ENCODE measurements around the gene ATP5PO. TPM values are rescaled to one million over a fixed set of nuclear protein-coding genes. Genes with fewer than 3 reads are reported as not detected.

The ATP5PO gene
- total RNA-seq, 2 experiments from 2014 or later, result 210 to 227 TPM

- no peak overlapping the region for H3K4me2 ChIP-seq (ENCODE audit: low read length)
- intact Hi-C loops (cut with micrococcal nuclease; ENCODE audit: unreplicated experiment), result no loop called here
- no peaks in the 10 kb centered on the region for H3K9me3 ChIP-seq (ENCODE audit: low read length)
- no peak overlapping the region for H3K4me3 ChIP-seq (ENCODE audit: low read depth, low read length, poor library complexity, severe bottlenecking)
- H3K36me3 ChIP-seq (ENCODE audit: insufficient read depth, low read length), result peaks cover 71% of the 10 kb centered on the region
- H3K9me2 ChIP-seq (ENCODE audit: insufficient read depth, low read length), result no peaks in the 10 kb centered on the region
- H2AFZ ChIP-seq (ENCODE audit: low read length), result no peak overlapping the region
- CTCF ChIA-PET (ENCODE audit: unreplicated experiment), result no interaction called here
- no peak for DNase-seq (ENCODE audit: low spot score)
- POLR2A ChIA-PET, result no interaction called here
- no peaks in the 10 kb centered on the region for H4K20me1 ChIP-seq (ENCODE audit: insufficient read depth, low read length)
- BruUV-seq (replicated peaks), result no TSS peak
- TF ChIP-seq, protein P1, sequence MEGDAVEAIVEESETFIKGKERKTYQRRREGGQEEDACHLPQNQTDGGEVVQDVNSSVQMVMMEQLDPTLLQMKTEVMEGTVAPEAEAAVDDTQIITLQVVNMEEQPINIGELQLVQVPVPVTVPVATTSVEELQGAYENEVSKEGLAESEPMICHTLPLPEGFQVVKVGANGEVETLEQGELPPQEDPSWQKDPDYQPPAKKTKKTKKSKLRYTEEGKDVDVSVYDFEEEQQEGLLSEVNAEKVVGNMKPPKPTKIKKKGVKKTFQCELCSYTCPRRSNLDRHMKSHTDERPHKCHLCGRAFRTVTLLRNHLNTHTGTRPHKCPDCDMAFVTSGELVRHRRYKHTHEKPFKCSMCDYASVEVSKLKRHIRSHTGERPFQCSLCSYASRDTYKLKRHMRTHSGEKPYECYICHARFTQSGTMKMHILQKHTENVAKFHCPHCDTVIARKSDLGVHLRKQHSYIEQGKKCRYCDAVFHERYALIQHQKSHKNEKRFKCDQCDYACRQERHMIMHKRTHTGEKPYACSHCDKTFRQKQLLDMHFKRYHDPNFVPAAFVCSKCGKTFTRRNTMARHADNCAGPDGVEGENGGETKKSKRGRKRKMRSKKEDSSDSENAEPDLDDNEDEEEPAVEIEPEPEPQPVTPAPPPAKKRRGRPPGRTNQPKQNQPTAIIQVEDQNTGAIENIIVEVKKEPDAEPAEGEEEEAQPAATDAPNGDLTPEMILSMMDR (conservative IDR thresholded peaks at IDR 0.05; ENCODE audit: low read length), result no peak
- no peak for TF ChIP-seq EZH2phosphoT487 (IDR thresholded peaks at IDR 0.05; ENCODE audit: borderline replicate concordance, low read depth, low read length)
- no peaks in the 10 kb centered on the region for H3K4me1 ChIP-seq (ENCODE audit: insufficient read depth, low read length, poor library complexity, severe bottlenecking)
- no peaks in the 10 kb centered on the region for H3K79me2 ChIP-seq (ENCODE audit: insufficient read depth, low read depth, low read length)
- no peak overlapping the region for H3K27ac ChIP-seq (ENCODE audit: low read depth, low read length, poor library complexity, severe bottlenecking)
Measured at GRCh38 chr21:33902349-33902748, 13.3 kb downstream of the ATP5PO start.

DNA sequence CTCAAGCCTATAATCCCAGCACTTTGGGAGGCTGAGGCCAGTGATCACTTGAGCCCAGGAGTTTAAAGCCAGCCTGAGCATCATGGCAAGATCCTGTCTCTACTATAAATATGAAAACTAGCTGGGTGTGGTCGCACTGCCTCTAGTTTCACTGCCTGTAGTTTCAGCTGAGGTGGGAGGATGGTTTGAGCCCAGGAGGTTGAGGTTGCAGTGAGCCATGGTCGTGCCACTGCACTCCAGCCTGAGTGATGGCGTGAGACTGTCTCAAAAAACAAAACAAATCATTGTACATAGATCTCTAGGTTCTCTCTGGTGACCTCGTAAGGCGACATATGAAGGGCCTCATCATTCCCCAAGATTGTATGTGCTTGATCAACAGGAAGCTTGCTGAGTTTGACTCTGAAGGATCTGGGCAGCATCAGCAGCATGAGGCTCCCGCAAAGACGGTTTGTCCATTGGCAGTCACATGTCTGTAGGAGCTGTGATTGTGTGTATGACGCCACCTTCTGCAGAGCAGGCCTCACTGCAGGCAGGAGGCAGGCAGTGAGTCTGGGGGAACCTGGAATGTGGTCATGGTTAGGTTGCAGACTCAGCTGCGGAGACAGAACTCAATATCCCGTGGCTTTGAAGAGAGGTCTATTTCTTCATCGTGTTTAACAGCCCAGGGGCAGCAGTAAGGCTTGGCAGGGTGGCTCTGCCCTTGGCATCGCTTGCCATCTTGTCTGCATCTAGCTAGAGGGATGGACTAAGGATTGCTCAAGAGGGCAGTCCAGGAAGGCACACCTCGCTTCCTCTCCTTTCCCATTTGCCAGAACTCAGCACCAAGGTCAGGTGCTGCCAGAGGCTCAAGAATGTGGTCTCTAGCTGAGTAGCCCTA is 14.0 kb downstream of the ATP5PO start:
- no peak overlapping the region for H3K27ac ChIP-seq (ENCODE audit: low read depth, low read length, poor library complexity, severe bottlenecking)
- no peaks in the 10 kb centered on the region for H4K20me1 ChIP-seq (ENCODE audit: insufficient read depth, low read length)
- no TSS peak for BruUV-seq (replicated peaks)
- H2AFZ ChIP-seq (ENCODE audit: low read length), result no peak overlapping the region
- no peaks in the 10 kb centered on the region for H3K79me2 ChIP-seq (ENCODE audit: insufficient read depth, low read depth, low read length)
- no peak overlapping the region for H3K4me3 ChIP-seq (ENCODE audit: low read depth, low read length, poor library complexity, severe bottlenecking)
- DNase-seq (ENCODE audit: low spot score), result peak; percentile 24
- CTCF ChIA-PET (ENCODE audit: unreplicated experiment), result no interaction called here
- H3K9me2 ChIP-seq (ENCODE audit: insufficient read depth, low read length), result no peaks in the 10 kb centered on the region
- TF ChIP-seq EZH2phosphoT487 (IDR thresholded peaks at IDR 0.05; ENCODE audit: borderline replicate concordance, low read depth, low read length), result no peak
- TF ChIP-seq, protein P1 (conservative IDR thresholded peaks at IDR 0.05; ENCODE audit: low read length), result peak; percentile 57
- H3K4me1 ChIP-seq (ENCODE audit: insufficient read depth, low read length, poor library complexity, severe bottlenecking), result no peaks in the 10 kb centered on the region
- POLR2A ChIA-PET, result no interaction called here
- intact Hi-C loops (cut with micrococcal nuclease; ENCODE audit: unreplicated experiment), result no loop called here
- H3K9me3 ChIP-seq (ENCODE audit: low read length), result no peaks in the 10 kb centered on the region
- H3K4me2 ChIP-seq (ENCODE audit: low read length), result no peak overlapping the region
- H3K36me3 ChIP-seq (ENCODE audit: insufficient read depth, low read length), result peaks cover 64% of the 10 kb centered on the region

GRCh38 chr21:33899199-33899598 is 16.4 kb downstream of the ATP5PO start:
- intact Hi-C loops (cut with micrococcal nuclease; ENCODE audit: unreplicated experiment), result no loop called here
- ChIA-PET POLR2A (interaction anchor here (1.0 to 1.9 kb wide), 3 partner anchors 9 to 24 kb away, joined by 3 to 4 read pairs (median 4); no protein-coding TSS in a partner anchor), CTCF (ENCODE audit: unreplicated experiment) (no interaction called here)
- Histone ChIP-seq H3K4me2 (ENCODE audit: low read length) (no peak overlapping the region), H3K79me2 (ENCODE audit: insufficient read depth, low read depth, low read length) (no peaks in the 10 kb centered on the region), H3K36me3 (ENCODE audit: insufficient read depth, low read length) (peaks cover 40% of the 10 kb centered on the region), H3K9me2 (ENCODE audit: insufficient read depth, low read length) (no peaks in the 10 kb centered on the region), H3K4me1 (ENCODE audit: insufficient read depth, low read length, poor library complexity, severe bottlenecking) (no peaks in the 10 kb centered on the region), H2AFZ (ENCODE audit: low read length) (no peak overlapping the region), H3K27ac (ENCODE audit: low read depth, low read length, poor library complexity, severe bottlenecking) (no peak overlapping the region), H3K4me3 (ENCODE audit: low read depth, low read length, poor library complexity, severe bottlenecking) (no peak overlapping the region), H3K9me3 (ENCODE audit: low read length) (no peaks in the 10 kb centered on the region), H4K20me1 (ENCODE audit: insufficient read depth, low read length) (no peaks in the 10 kb centered on the region)
- TF ChIP-seq EZH2phosphoT487 (IDR thresholded peaks at IDR 0.05; ENCODE audit: borderline replicate concordance, low read depth, low read length), result no peak
- TF ChIP-seq, protein P1 (conservative IDR thresholded peaks at IDR 0.05; ENCODE audit: low read length), result no peak
- DNase-seq (ENCODE audit: low spot score), result no peak
- BruUV-seq (replicated peaks), result no TSS peak

Measured in OCI-LY7 (cell line).